LNCAP (cell line): ENCODE data around the gene NFIX.

Experiments
- CTCF ChIP-seq: fragments of 450-650 bp; IDR thresholded peaks from 2 replicates; pipeline ENCODE4 v1.5.1; 2017; ENCODE audit warnings: mild to moderate bottlenecking

Gene NFIX

GRCh38 chr19:13089139-13089856 lies 94.0 kb downstream of the NFIX start:
- no peak for TF ChIP-seq CTCF

GRCh38 chr19:13089857-13090507 lies 94.7 kb downstream of the NFIX start:
- TF ChIP-seq CTCF = no peak

- TF ChIP-seq CTCF = no peak
Measured at GRCh38 chr19:13090511-13091231, 95.4 kb downstream of the NFIX start.

- TF ChIP-seq CTCF = no peak
Measured at GRCh38 chr19:13091400-13092157, 96.3 kb downstream of the NFIX start.

- TF ChIP-seq CTCF = no peak
Measured at GRCh38 chr19:13092158-13092543, 96.9 kb downstream of the NFIX start.

- TF ChIP-seq CTCF = no peak
Measured at GRCh38 chr19:13092606-13093235, 97.4 kb downstream of the NFIX start.
